Omental fat pad (tissue), 4 donors: ENCODE results near the gene DAAM1. TPM values are rescaled to one million over a fixed set of nuclear protein-coding genes. Genes with fewer than 3 reads are reported as not detected.

ENCODE experiments used
- ATAC-seq: fragments of 150-250 bp; one replicate; pipeline ENCODE4 v1.9.1; 2016; ENCODE audit warnings: mild to moderate bottlenecking, moderate library complexity; ENCODE audit not compliant: low FRiP score
- DNase-seq: peaks from one replicate; pipeline ENCODE4 v3.0.0-alpha.2; 2019; ENCODE audit warnings: low spot score
- total RNA-seq, 4 donors: library from RNA; depleted of rRNA; stranded (reverse); fragments of >200 nt; gene quantifications; one replicate each; pipeline ENCODE4 v1.1.0, GENCODE V29; 2016
- TF ChIP-seq, protein P1 (sequence below), 3 donors: fragments of 450-650 bp; IDR thresholded peaks; one replicate each; pipeline ENCODE4 v1.5.1; 2016 to 2017; ENCODE audit warnings: antibody characterized with exemption in 3 of 3, mild to moderate bottlenecking in 3 of 3, moderate library complexity in 2 of 3

DAAM1 gene
- total RNA-seq, 4 donors from 2014 or later = 49.8 to 73.6 (median 51.6) TPM

DNA sequence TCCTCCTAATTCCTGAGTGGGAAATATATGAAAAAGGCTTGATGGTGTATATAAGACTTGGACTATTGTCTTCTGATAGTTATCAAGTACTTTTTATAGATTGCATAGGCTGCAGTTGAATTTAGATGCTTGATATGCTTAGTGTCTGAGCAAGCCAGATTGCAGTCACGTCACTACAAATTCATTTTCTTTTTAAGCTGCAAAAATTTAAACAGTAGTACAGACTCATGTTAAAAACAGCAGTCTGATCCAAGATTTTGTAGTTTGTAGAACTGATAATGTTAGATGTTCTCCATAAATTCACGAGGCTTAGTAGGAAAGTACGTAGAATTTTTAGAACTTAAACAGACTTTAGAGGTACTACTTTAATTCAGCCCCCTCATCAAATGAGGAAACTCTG is 150.3 kb downstream of the DAAM1 start:
- DNase-seq (no peak), ATAC-seq (no peak)
- TF ChIP-seq, protein P1, sequence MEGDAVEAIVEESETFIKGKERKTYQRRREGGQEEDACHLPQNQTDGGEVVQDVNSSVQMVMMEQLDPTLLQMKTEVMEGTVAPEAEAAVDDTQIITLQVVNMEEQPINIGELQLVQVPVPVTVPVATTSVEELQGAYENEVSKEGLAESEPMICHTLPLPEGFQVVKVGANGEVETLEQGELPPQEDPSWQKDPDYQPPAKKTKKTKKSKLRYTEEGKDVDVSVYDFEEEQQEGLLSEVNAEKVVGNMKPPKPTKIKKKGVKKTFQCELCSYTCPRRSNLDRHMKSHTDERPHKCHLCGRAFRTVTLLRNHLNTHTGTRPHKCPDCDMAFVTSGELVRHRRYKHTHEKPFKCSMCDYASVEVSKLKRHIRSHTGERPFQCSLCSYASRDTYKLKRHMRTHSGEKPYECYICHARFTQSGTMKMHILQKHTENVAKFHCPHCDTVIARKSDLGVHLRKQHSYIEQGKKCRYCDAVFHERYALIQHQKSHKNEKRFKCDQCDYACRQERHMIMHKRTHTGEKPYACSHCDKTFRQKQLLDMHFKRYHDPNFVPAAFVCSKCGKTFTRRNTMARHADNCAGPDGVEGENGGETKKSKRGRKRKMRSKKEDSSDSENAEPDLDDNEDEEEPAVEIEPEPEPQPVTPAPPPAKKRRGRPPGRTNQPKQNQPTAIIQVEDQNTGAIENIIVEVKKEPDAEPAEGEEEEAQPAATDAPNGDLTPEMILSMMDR (IDR thresholded peaks at IDR 0.05) = no peak

DNA sequence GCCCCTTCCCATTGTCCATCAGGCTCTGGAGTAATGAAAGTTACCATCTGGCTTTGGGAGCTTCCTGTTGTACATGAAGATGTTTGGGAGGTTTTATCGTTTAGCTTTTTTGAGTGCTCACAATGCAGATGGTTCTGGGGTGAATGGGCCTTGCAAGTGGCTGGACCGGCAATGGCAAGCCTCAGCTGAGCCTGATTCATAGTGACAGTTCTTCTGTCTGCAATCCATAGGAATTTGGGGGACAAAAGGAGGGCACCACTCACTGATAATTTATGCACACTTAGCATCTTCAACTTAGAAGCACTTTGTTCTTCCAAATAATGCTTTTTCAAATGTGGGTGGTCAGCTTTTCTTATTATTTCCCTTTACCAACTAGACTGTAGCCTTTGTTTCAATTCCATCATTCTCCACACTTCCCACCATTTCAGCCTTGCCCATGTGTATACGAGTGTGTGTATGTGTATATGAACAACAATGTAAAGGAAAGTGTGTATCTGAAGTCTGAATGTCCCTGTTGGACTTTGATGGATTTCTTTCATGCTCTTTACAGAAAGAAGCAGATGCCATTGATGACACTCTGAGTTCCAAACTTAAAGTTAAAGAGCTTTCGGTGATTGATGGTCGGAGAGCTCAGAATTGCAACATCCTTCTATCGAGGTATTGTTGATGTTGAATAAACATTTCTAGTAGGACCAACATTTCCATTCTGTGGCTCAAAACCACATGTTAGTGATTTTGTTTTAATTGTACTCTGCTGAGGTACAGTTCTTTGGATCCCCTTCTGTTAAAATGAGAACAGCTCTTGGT is 151.3 kb downstream of the DAAM1 start:
- DNase-seq (no peak), ATAC-seq (no peak)
- TF ChIP-seq, protein P1 (IDR thresholded peaks at IDR 0.05) = no peak

DNA sequence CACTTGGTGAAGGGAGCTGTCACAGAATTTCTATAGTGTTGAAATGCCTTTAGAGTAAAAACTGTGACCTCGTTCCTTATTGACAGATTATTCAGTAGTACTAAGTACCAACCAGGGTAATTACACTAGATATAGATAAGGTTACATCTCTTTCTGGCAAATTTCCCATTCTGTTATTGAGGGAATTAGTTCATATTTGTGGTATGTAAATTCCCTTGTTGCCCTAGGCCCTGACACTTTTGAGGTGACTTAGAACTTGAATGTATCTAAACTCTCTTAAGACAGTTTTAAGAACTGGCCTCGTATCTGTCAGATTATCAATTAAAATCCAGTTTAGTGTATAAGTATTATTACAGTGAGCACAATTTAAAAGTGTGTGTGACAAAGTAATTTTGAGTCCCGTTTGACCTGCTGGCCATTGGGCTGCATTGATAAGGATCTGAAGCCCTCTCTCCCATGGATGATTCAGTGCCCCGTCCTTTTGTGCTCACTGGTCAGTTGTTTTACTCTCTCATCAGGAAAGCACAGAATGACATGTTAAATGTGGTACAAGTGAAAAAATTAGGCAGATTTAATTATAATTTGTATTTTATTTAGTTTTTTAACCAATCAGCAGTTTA is 153.5 kb downstream of the DAAM1 start:
- no peak for ATAC-seq
- TF ChIP-seq, protein P1 (IDR thresholded peaks at IDR 0.05) = no peak
- DNase-seq = no peak

DNA sequence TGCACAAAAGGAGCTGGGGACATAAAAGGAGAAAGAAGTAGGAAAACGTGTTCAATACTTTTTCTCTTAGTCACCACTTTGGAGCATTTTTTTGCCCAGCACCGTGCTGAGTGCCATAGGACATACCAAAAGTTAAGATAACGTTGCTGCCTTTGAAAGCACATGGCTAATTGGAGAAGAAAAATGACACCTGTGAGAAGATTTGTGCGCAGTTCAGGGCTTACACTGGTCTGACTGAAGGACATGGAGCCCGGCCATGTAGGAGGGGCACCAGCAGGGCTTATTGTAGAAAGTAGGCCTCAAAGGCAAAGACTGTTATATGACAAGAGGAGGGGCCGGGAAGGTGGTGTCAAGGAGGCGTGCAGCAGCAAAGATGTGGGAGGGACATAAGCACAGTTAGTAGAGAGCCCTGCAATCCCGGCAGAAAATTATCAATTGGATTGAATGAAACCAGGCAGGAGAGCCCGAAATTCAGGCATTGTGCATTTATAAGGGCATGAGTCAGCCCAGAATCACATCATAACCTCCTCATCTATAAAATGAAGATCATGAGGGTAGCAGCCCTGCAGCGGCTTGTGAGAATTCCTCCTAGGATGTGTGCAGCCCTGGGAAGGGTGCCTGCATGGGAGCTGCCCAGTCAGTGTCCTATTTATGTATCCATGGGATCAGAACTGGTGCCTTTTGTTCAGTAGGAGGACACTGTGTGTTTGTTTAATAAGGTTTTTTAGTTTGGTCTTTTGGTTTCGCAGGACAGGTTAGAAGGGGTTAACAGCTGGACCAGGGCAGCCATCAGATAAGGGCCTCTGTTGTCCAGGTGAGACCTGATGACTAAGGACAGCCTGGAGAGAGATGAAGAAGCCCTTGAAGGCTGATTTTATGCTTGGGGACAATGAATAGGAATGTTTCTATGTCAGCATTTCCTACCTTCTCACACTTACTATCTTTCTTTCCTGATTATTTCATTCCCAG is 154.3 kb downstream of the DAAM1 start:
- no peak for ATAC-seq
- DNase-seq = no peak

DNA sequence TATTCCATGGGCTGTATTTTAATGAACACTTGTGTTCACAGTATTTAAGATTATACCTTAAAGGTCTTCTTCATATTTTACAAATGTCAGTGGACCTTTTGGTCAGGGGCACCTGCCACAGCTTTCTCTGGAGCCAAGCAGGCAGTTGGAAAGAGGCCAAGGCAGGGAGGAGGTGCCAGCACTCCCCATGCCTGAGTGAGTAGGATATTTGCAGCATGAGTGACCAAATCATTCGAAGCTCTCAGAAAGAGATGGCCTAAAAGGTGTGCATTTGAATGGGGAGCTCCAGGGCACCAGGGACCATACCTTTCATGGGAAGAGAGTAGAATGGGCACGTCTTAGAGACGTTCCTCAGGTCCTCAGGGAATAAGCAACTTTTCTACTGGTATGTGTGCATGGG is 155.1 kb downstream of the DAAM1 start:
- ATAC-seq (no peak), DNase-seq (no peak)
- TF ChIP-seq, protein P1 (IDR thresholded peaks at IDR 0.05) = no peak

More for the DNA sequence above, 154.3 kb downstream of the DAAM1 start:
- TF ChIP-seq, protein P1 (IDR thresholded peaks at IDR 0.05) = no peak

DNA sequence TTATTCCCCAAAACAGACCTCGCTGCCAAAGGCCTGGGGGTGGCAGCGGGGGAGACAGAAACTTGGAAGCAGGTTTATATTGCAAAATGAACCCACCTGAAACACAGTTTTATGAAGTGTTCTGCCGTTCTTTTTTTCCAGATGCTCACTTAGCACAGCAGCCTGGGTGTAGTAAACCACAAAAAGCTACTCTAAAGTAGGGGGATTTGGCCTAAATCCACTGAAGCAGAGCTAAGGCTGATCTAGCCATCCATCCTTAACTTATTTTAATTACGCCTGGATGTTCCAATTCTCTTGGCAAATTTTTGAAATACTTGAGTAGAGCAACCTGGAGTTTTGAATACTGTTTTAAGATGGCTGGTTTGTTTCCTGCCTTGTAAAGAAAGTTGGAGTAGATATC is 155.5 kb downstream of the DAAM1 start:
- DNase-seq = no peak
- no peak for ATAC-seq
- TF ChIP-seq, protein P1 (IDR thresholded peaks at IDR 0.05) = no peak
